Activated CD4-positive, alpha-beta memory T cell treated with anti-CD3 and anti-CD28 coated beads, Interleukin-2, amount 10 ng/mL, durations not matched to agents 7 days and 5 days (primary cell): Measurements from ENCODE around the gene MRPS9. TPM values are rescaled to one million over a fixed set of nuclear protein-coding genes. Genes with fewer than 3 reads are reported as not detected.

Experiments
- CTCF ChIA-PET: fragments of 350-600 bp; sonication (Branson Sonifier 250); formaldehyde crosslinking; loops from one replicate; lab custom pipeline; 2021; ENCODE audit warnings: antibody characterized with exemption, inconsistent platforms; lab: Charles Lee
- POLR2A ChIA-PET: fragments of 350-600 bp; sonication (Branson Sonifier 250); formaldehyde crosslinking; loops from one replicate; lab custom pipeline; 2021; ENCODE audit warnings: antibody characterized with exemption; lab: Charles Lee
- DNase-seq: peaks from one replicate; pipeline ENCODE4 v3.0.0-alpha.2; 2020
- H3K27ac Mint-ChIP-seq: one replicate; pipeline ENCODE4 v1.8.0; 2021; ENCODE audit warnings: mild to moderate bottlenecking, mixed read lengths
- H3K27me3 Mint-ChIP-seq: one replicate; pipeline ENCODE4 v1.8.0; 2021; ENCODE audit warnings: mixed read lengths
- H3K36me3 Mint-ChIP-seq: one replicate; pipeline ENCODE4 v1.8.0; 2021; ENCODE audit warnings: low read depth, mixed read lengths
- H3K4me1 Mint-ChIP-seq: one replicate; pipeline ENCODE4 v1.8.0; 2021; ENCODE audit warnings: mixed read lengths
- H3K4me3 Mint-ChIP-seq: one replicate; pipeline ENCODE4 v1.8.0; 2021; ENCODE audit warnings: mild to moderate bottlenecking, mixed read lengths
- H3K9me3 Mint-ChIP-seq: one replicate; pipeline ENCODE4 v1.8.0; 2021; ENCODE audit warnings: mixed read lengths
- total RNA-seq, 2 experiments: library from RNA; stranded (reverse); gene quantifications; one replicate each; pipeline ENCODE4 v1.2.3, GENCODE V29; 2021

MRPS9 gene
- total RNA-seq, 2 experiments from 2014 or later, result 19.8 to 20.6 TPM

DNA sequence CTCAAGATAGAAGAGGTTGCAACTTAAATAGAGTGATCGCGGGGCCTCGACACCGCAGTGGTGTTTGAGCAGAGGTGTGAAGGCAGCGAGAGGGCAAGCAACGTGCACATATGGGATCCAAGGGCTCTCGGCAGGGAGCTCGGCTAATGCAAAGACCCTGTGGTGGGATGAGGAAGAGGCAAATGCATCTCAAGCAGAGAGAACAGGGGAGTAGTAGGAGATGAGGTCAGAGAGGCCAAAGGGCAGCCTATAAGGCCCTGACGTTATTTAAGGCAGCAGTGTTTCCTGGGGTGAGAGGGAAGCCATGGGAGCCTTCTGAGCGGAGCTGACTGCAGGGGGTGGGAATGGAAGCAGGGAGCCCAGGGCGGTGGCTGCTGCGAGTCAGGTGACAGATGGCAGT lies 74.5 kb downstream of the MRPS9 start:
- DNase-seq, result no peak
- Mint-ChIP-seq H3K27ac (no peak overlapping the region), H3K36me3 (no peaks in the 10 kb centered on the region), H3K4me3 (no peak overlapping the region), H3K27me3 (no peaks in the 10 kb centered on the region), H3K9me3 (no peaks in the 10 kb centered on the region), H3K4me1 (no peaks in the 10 kb centered on the region)
- ChIA-PET POLR2A (no interaction called here), CTCF (interaction anchor here (6.3 kb wide), 1 partner anchor 126 kb away, joined by 94 read pairs; the partner anchor contains the start of gene GPR45)

DNA sequence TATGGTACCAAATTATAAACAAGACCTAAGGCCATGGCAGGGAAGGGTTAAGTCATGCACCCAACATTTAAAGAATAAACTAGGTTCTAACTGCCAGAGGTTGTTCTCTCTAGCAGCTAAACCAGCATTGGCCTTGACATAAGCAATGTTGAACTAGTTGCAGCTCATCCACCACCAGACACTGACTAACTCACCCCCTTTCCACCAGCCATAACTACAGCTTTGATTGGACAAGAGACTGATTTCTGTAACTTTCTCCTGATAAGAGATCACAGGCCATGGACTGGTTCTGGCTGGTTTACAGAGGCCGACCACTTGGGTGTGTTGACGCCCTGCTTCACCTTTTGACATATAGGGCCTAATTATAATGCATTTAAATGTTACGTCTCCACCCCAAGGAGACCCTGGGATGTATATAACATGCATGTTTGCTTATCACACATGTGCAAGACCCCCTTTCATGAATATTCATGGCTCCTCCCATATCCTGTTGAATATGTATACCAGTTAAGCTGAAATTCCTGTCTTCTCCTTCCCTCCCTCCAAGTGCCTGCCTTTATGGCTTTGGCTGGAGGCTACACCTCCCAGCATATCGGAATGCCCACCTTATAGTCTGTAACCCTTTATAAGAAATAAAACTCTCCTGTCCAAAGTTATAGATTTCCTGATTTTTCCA lies 75.9 kb downstream of the MRPS9 start:
- H3K4me1 Mint-ChIP-seq, result no peaks in the 10 kb centered on the region
- no peaks in the 10 kb centered on the region for H3K27me3 Mint-ChIP-seq
- CTCF ChIA-PET, result interaction anchor here (1.4 to 6.3 kb wide), 7 partner anchors 14 to 181 kb away, joined by 3 to 94 read pairs (median 5); partner anchors contain the start of gene GPR45
- no peaks in the 10 kb centered on the region for H3K9me3 Mint-ChIP-seq
- no peak overlapping the region for H3K27ac Mint-ChIP-seq
- H3K4me3 Mint-ChIP-seq, result no peak overlapping the region
- POLR2A ChIA-PET, result no interaction called here
- H3K36me3 Mint-ChIP-seq, result no peaks in the 10 kb centered on the region
- no peak for DNase-seq

DNA sequence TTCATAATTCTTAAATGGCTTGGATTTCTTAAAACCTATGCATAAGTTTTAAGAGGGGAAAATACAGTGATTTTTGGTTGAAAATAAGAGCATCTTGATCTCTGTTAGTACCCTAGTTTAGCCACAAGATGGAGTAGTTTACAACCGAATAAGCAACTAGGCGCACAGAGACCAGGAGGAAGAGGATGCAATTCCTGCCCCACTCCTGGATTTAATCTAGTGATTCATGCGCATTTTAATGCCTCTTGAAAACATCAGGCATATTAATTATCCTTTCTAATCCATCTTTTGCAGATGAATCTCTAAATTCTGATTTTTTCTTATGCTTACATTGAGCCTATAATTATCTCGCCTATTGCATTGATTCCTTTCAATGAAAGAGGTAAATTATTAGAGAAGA lies 76.7 kb downstream of the MRPS9 start:
- POLR2A ChIA-PET, result no interaction called here
- Mint-ChIP-seq H3K9me3 (no peaks in the 10 kb centered on the region), H3K27ac (no peak overlapping the region), H3K27me3 (no peaks in the 10 kb centered on the region), H3K36me3 (no peaks in the 10 kb centered on the region), H3K4me1 (no peaks in the 10 kb centered on the region), H3K4me3 (no peak overlapping the region)
- CTCF ChIA-PET, result interaction anchor here (0.8 to 6.3 kb wide), 14 partner anchors 15 to 230 kb away, joined by 3 to 94 read pairs (median 4); partner anchors contain the start of genes GPR45 and MRPS9
- DNase-seq, result no peak

DNA sequence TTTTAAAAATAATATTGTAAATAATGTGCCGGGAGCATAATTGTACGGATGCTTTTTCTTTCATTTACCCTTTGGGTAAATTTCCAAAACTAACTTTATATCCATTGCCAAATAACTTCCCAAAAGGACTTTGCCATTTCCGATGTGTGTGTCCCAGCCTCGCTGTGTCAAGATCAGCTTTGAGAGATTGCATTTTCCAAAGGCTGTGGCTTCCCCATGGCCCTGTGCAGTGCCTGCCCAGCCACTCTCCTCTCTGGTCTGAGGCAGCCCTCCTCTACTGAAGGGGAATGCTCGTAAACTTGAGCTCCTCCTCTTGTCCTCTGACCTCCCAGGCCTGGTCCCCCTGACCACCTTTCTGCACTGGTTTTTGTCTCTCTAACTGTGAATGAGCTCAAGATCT lies 78.5 kb downstream of the MRPS9 start:
- no peak for DNase-seq
- ChIA-PET CTCF (interaction anchor here (0.6 to 6.3 kb wide), 4 partner anchors 13 to 157 kb away, joined by 3 to 94 read pairs (median 4); partner anchors contain the start of gene GPR45), POLR2A (interaction anchor here (1.6 kb wide), 1 partner anchor 79 kb away, joined by 3 read pairs; the partner anchor contains the start of gene MRPS9)
- Mint-ChIP-seq H3K27ac (no peak overlapping the region), H3K27me3 (no peaks in the 10 kb centered on the region), H3K4me3 (no peak overlapping the region), H3K4me1 (no peaks in the 10 kb centered on the region), H3K9me3 (no peaks in the 10 kb centered on the region), H3K36me3 (no peaks in the 10 kb centered on the region)

DNA sequence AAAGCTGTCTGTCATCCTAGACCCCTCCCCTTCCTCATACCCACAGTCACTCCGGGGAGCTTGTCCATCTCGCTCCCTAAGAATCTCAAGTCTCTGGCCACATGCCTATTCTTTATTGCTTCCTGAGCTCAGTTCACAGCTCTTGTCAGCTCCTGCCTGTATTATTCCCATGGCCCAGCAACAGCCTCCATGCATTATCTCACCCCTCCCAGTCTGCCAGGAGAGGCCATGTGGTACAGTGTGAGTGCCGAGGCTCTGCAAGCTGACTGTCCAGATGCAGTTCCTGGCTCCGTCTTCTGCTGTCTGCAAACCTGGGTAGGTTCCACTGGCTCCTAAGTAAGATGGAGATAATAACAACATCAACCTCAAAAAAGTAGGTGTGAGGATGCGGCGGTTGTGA lies 79.7 kb downstream of the MRPS9 start:
- CTCF ChIA-PET, result interaction anchor here (1.0 to 6.3 kb wide), 2 partner anchors 62 to 120 kb away, joined by 4 to 94 read pairs; partner anchors contain the start of gene GPR45
- Mint-ChIP-seq H3K27ac (no peak overlapping the region), H3K4me3 (no peak overlapping the region), H3K4me1 (no peaks in the 10 kb centered on the region), H3K27me3 (no peaks in the 10 kb centered on the region), H3K36me3 (no peaks in the 10 kb centered on the region), H3K9me3 (no peaks in the 10 kb centered on the region)
- DNase-seq, result no peak
- POLR2A ChIA-PET, result no interaction called here

DNA sequence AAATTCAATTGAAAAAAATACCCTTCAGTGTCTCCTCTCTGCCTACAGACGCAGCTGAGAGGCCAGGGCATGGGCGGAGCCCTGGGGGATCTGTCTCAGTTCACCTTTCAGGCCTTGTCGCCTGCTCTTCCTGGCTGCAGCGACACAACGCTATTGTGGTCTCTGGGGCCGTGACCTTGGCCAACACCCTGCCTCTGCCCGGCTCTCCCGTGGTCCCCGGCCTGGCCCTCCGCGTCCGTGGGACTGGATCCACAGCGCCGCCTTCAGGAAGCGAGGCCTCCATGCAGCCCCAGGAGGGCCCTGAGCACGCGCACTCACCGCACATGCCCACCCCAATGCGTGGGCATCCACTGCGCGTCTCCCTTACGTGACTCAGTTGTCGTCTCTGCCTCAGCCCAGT lies 81.1 kb downstream of the MRPS9 start:
- ChIA-PET POLR2A (no interaction called here), CTCF (no interaction called here)
- Mint-ChIP-seq H3K4me1 (no peaks in the 10 kb centered on the region), H3K4me3 (no peak overlapping the region), H3K27me3 (no peaks in the 10 kb centered on the region), H3K27ac (no peak overlapping the region), H3K36me3 (no peaks in the 10 kb centered on the region), H3K9me3 (no peaks in the 10 kb centered on the region)
- DNase-seq, result no peak

DNA sequence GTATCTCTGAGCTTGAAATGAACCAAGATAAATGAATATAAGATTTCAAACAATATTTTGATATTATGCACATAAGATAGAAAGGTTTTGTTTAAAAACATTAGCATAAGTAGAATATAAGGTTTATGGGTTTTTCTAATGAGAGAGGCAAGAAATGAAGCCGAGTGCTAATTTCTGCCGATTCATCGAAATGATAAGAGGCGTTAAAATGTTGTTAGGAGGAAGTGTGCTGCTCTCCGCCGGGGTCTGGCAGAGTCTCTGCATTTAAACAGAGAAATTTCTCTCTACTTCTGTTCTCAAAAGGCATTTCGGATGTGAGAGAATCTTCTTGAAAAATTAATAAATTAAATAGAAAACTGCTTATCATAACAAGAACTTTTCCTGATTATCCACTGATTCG lies 83.6 kb downstream of the MRPS9 start:
- H3K4me3 Mint-ChIP-seq, result no peak overlapping the region
- H3K27ac Mint-ChIP-seq, result no peak overlapping the region
- peaks cover 2% of the 10 kb centered on the region for H3K27me3 Mint-ChIP-seq
- POLR2A ChIA-PET, result no interaction called here
- H3K36me3 Mint-ChIP-seq, result no peaks in the 10 kb centered on the region
- CTCF ChIA-PET, result no interaction called here
- DNase-seq, result no peak
- H3K9me3 Mint-ChIP-seq, result no peaks in the 10 kb centered on the region
- H3K4me1 Mint-ChIP-seq, result no peaks in the 10 kb centered on the region

DNA sequence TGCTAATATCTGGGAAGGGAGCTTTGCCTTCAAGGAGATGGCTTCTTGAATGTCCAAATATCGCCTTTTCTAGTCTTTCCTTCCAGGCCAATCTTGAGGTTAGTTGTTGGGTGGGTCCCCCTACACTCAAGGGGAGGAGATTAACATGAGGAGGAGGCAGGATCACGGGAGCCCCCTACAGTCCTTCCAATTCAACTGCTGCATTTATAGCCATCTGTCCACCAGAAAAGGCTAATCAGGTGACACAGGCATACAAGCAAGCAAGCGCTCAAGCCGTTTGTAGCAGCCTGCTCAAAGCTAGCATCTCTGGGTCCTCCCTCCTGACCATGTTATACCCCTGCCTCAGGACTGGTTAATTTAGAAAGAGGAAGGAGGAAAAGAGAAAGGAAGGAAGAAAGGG lies 87.6 kb downstream of the MRPS9 start:
- Mint-ChIP-seq H3K9me3 (no peaks in the 10 kb centered on the region), H3K36me3 (no peaks in the 10 kb centered on the region), H3K4me1 (no peaks in the 10 kb centered on the region), H3K27ac (no peak overlapping the region), H3K4me3 (no peak overlapping the region), H3K27me3 (peaks cover 2% of the 10 kb centered on the region)
- CTCF ChIA-PET, result interaction anchor here (0.5 kb wide), 1 partner anchor 113 kb away, joined by 3 read pairs; no protein-coding TSS in a partner anchor
- DNase-seq, result no peak
- POLR2A ChIA-PET, result no interaction called here

DNA sequence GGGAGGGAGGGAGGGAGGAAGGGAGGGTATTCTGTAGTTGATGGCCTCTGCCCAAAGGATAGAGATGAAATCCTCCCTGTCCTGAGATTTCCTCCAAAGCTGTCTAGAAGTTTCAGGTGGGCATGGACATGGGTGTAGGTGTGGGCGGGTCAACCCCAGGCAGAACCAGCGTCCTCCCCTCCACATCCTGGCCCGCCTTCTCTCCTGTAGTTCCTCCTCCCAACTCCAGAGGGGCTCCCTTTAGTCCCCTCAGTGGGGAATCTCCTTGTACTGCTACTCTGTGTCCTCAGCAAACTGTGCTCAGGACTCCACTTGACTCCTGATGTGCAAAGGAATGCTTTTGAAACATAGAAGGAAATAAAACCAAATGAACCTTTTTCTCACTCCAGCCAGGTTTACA lies 88.1 kb downstream of the MRPS9 start:
- DNase-seq, result no peak
- Mint-ChIP-seq H3K4me3 (no peak overlapping the region), H3K27me3 (peaks cover 2% of the 10 kb centered on the region), H3K9me3 (no peaks in the 10 kb centered on the region), H3K27ac (no peak overlapping the region), H3K4me1 (no peaks in the 10 kb centered on the region), H3K36me3 (no peaks in the 10 kb centered on the region)
- CTCF ChIA-PET, result no interaction called here
- POLR2A ChIA-PET, result no interaction called here

DNA sequence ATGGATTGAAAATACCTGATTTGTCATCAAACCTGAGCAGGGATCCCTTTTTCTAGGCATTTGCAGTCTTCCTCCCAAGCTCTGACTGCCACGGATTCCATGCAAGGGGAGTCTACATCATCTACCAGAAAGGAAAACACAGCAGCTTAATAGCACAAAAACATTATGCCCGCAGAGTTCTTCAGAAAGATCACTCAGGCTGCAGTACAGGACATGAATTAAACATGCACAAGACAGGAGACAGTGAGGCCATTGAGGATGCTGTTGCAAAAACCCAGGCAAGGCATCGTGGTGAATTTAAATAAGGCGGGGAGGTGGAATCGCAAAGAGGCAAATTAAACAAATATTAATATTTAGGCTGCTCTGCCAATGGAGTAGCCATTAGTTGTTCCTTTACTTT lies 88.5 kb downstream of the MRPS9 start:
- no peak for DNase-seq

DNA sequence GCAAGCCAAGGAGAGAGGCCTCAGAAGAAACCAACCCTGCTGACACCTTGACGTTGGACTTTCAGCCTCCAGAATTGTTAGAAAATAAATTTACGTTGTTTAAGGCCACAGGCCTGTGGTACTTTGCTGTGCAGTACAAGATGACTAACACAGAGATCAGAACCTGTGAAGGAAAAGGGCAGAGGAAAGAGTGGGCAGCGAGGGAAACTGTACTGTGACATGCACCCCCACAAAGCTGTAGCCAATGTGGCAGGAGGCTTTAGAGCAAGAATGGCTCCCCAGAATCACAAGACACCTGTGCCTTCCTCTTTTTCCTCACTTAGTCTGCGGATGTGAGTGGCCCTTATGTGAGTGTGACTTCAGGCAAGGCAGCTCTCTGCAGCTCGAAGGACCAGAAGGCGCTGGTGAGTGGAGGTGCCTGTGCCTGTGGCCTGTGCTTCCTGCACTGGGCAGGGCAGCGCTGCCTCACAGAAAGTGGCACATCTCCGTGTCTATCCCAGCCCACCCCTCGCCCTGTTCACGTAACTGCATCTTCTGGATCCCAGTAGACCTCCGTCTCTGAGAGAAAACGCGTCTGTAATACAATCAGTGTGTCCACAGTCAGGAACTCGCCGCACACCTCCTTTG lies 89.5 kb downstream of the MRPS9 start:
- ChIA-PET CTCF (no interaction called here), POLR2A (no interaction called here)
- Mint-ChIP-seq H3K36me3 (no peaks in the 10 kb centered on the region), H3K27ac (no peak overlapping the region), H3K9me3 (no peaks in the 10 kb centered on the region), H3K27me3 (peaks cover 2% of the 10 kb centered on the region), H3K4me1 (no peaks in the 10 kb centered on the region), H3K4me3 (no peak overlapping the region)
- DNase-seq, result no peak

More for the DNA sequence above, 88.5 kb downstream of the MRPS9 start:
- Mint-ChIP-seq H3K27ac (no peak overlapping the region), H3K4me3 (no peak overlapping the region), H3K27me3 (peaks cover 2% of the 10 kb centered on the region), H3K9me3 (no peaks in the 10 kb centered on the region), H3K4me1 (no peaks in the 10 kb centered on the region), H3K36me3 (no peaks in the 10 kb centered on the region)
- CTCF ChIA-PET, result no interaction called here
- POLR2A ChIA-PET, result no interaction called here

DNA sequence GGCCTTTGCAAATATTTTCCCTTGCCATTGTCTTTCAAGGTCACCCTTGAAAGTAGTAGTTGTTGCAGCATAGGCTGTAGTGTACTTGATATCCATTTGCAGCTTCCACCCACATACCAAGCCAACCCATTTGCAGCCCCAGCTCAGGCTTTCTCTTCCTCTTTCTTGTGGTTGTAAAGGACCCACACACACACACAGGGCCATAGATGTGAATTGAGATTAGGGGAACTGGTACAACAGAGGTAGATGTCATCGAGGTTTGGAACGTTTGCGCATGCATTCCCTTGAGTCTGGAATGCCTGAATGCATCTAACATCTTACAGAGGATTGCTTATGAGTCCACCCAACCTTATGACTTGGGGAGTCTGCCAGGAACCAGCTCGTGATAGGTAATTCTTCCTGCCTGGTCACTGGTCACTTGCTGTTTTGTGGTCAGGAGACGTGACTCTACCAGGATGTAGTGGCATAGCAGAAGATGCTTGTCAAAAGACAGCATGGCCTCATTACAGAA lies 91.9 kb downstream of the MRPS9 start:
- Mint-ChIP-seq H3K27ac (no peak overlapping the region), H3K4me1 (no peaks in the 10 kb centered on the region), H3K4me3 (no peak overlapping the region), H3K27me3 (peaks cover 10% of the 10 kb centered on the region), H3K36me3 (no peaks in the 10 kb centered on the region), H3K9me3 (no peaks in the 10 kb centered on the region)
- ChIA-PET CTCF (no interaction called here), POLR2A (no interaction called here)
- DNase-seq, result no peak

DNA sequence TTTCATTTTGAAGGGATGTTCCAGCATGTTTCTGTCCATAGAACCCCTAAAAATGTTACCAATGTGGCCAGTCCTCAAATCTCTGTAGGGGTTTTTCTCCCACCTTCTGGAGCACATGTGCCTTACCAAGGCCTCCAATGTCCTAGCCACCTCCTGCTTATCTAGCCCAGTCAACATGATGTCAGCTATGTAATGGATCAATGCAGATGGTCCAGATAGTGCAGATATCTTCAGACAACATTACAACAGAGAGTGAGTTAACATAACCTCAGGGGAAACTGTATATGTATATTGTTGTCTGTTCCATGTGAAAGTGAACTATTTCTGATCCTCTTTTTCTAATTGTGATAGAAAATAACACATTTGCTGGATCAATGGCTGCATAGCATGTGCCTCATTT lies 92.7 kb downstream of the MRPS9 start:
- Mint-ChIP-seq H3K36me3 (no peaks in the 10 kb centered on the region), H3K27ac (no peak overlapping the region), H3K27me3 (peaks cover 12% of the 10 kb centered on the region), H3K9me3 (no peaks in the 10 kb centered on the region), H3K4me1 (no peaks in the 10 kb centered on the region), H3K4me3 (no peak overlapping the region)
- DNase-seq, result no peak
- ChIA-PET POLR2A (interaction anchor here (0.8 kb wide), 1 partner anchor 23 kb away, joined by 3 read pairs; no protein-coding TSS in a partner anchor), CTCF (no interaction called here)
